ENCODE results near the gene SMIM44. TPM values are rescaled to one million over a fixed set of nuclear protein-coding genes. Genes with fewer than 3 reads are reported as not detected.
A peak's percentile ranks its signal among the peaks of the same experiment; 100 is the strongest.
"Not testable (repeated sequence)": the region's sequence is repeated elsewhere in the genome, so short reads cannot be mapped to it uniquely, and the experiment has no call there.

Gene SMIM44
- total RNA-seq (ENCODE audit: insufficient read depth, low replicate concordance), result not detected

- DNase-seq (ENCODE audit: low spot score), result no peak
Observed at GRCh38 chr19:3483226-3483628, at the start of gene SMIM44. Gene SMIM44, minus strand, starts transcription at chr19:3483441. Its CDS starts 38 bp downstream, at chr19:3483403.

DNA sequence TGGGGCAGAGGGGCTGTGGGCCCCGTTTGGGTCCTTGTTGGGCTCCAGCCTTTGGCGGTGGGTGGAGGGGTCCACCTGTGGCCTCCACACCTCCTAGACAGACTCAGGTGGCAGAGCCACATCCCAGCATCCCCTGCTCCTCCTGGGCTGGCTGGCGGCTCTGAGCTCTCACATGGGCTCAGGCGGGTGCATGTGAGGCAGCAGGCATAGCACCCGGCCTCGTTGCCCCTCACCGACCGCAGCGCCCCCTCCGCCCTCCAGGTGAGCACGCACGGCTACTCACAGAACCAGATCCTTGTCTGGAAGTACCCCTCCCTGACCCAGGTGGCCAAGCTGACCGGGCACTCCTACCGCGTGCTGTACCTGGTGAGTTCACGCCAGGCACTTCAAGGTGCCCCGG lies 49.8 kb upstream of the SMIM44 start:
- DNase-seq (ENCODE audit: low spot score), result no peak

DNA sequence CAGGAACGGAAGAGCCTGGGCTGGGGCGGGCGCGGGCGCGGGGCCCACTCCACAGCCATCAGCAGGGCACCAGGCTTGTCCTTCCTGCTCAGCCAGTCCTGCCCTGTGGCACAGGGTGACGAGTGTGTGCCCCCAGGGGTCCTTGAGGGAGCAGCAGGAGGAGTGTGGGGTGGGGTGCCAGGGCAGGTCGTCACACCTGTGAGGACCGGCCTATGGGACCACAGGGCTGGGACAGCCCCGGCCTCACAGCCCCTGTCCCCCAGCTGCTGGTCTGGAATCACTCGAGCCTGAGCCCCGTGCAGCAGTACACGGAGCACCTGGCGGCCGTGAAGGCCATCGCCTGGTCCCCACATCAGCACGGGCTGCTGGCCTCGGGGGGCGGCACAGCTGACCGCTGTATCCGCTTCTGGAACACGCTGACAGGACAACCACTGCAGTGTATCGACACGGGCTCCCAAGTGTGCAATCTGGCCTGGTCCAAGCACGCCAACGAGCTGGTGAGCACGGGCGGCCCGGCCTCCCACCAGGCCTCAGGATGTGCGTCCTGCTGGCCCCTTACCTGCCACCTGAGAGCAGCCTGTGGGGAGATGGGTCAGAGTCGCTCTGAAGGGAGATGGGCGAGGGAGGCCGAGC lies 49.0 kb upstream of the SMIM44 start:
- no peak for DNase-seq (ENCODE audit: low spot score)

- no peak for DNase-seq (ENCODE audit: low spot score)
Observed at GRCh38 chr19:3531716-3532115, 48.5 kb upstream of the SMIM44 start.

DNA sequence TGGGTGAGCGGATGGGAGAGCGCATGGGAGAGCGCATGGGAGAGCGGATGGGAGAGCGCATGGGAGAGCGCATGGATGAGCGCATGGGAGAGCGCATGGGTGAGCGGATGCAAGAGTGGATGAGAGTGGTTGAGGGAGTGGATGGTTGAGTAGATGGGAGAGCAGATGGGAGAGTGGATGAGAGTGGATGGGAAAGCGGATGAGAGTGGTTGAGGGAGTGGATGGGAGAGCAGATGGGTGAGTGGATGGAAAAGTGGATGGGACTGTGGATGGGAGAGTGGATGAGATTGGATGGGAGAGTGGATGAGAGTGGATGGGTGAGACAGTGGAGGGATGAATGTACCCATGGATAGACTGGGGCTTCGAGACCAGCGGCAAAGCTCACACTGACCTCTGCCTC lies 47.1 kb upstream of the SMIM44 start:
- no peak for DNase-seq (ENCODE audit: low spot score)

GRCh38 chr19:3529299-3529698 lies 46.1 kb upstream of the SMIM44 start:
- DNase-seq (ENCODE audit: low spot score), result not testable (repeated sequence)

- DNase-seq (ENCODE audit: low spot score), result no peak
Observed at GRCh38 chr19:3528539-3529211, 45.4 kb upstream of the SMIM44 start.

DNA sequence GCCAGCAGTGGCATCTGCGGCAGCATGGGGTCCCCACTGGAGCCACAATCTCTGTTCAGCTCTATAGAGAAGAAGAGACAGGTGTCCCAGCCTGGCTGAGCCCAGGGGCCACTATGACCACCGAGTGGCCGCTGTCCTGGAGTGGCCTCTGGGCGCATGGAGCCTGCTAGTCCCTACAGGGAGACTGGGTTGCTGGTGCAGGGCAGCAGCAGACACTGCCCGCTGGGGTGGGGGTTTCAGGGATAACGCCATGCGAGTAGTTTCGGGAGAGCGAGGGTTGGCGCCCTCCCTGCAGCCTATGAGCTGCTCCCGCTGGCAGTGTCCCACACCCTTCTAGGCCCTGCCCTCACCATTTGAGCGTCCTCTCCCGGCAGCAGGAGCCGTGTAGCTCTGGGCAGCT lies 44.8 kb upstream of the SMIM44 start:
- DNase-seq (ENCODE audit: low spot score), result no peak

DNA sequence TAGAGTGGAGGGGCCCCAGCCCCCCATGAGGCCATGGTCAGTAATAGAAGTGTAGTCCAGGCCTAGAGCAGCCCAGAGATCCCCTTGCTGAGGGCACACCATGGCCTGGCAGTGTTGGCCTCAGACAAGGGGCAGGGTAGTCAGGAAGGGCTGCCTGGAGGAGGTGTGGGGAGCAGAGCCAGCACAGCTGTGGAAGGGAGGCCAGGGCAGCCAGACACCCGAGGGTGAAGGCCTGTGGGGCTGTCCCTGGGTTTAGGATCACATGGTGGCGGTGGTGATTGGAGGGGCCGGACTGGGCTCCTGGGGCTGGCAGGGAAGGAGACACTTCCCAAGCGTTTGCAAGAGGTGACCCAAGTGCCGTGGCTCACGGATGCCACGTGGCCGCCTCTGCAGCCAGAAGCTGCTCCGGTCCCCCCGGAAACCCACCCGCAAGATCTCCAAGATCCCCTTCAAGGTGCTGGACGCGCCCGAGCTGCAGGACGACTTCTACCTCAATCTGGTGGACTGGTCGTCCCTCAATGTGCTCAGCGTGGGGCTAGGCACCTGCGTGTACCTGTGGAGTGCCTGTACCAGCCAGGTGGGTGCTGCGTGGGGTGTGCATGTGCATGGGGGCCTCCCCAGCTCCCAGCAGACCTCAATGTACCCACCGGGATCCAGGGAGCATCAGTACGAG lies 44.1 kb upstream of the SMIM44 start:
- no peak for DNase-seq (ENCODE audit: low spot score)

DNA sequence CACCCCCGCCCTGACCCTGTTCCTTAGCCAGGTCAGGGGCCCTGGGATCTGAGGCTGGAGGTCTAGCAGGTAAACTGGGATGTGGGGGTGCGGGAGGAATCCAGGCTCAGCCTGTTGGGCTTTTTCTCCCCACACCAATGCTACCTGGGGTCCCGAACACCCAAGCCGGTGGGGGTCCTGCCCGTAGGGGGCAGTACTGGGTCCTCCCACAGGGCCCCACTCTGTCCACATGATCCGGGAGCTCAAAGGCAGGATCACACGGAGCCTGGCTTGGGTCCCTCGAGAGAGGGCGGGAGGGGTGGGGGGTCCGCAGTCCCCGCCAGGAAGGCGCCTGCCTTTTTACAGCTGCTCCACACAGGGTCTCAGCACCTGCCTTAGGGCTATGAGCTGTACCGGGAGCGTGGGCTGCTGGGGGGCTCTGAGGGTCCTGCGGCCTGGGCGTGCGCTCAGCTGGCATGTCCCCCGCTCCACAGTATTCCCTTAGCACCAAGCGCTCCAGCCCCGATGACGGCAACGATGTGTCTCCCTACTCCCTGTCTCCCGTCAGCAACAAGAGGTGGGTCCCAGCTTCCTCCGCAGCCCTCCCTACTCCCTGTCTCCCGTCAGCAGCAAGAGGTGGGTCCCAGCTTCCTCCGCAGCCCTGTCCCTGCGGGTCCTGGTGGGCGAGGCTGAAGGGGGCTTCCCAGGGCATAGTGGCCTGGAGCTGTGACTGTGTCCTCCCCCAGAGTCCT lies 43.4 kb upstream of the SMIM44 start:
- no peak for DNase-seq (ENCODE audit: low spot score)

- no peak for DNase-seq (ENCODE audit: low spot score)
Observed at GRCh38 chr19:3524904-3525451, 41.7 kb upstream of the SMIM44 start.

DNA sequence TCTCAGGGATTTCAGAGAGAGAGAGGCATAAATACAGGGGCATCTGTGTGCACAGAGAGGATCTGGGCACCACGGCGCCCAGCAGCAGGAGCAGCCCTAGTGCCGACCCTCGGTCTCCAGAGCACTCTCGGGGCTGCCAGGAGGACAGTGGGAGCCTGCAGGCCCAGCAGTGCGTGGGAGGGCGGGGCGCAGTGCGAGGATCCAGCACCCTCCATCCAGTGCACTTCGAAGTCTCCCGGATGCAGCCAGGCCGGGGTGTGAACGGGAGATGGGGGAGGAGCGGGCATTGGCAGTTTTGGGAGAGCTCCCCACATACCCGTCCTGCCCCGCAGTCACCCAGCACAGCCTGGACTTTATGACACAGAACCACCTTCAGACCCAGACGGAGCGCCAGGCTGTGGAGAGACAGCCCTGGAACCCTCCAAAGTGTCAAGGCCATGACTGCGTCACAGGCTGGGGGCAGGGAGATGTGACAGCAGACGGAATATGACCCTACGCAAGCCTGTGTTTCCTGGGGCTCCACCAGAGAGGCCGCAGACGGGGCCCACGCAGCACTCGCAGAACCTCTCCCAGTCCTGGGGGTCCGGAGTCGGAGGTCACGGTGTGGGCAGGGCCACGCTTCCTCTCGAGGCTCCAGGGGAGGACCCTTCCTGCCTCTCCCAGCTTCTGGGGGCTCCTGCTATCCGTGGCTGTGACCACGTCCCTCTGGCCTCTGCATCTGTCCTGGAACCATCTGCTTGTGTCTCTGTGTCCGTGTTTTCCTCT lies 41.0 kb upstream of the SMIM44 start:
- DNase-seq (ENCODE audit: low spot score), result no peak

DNA sequence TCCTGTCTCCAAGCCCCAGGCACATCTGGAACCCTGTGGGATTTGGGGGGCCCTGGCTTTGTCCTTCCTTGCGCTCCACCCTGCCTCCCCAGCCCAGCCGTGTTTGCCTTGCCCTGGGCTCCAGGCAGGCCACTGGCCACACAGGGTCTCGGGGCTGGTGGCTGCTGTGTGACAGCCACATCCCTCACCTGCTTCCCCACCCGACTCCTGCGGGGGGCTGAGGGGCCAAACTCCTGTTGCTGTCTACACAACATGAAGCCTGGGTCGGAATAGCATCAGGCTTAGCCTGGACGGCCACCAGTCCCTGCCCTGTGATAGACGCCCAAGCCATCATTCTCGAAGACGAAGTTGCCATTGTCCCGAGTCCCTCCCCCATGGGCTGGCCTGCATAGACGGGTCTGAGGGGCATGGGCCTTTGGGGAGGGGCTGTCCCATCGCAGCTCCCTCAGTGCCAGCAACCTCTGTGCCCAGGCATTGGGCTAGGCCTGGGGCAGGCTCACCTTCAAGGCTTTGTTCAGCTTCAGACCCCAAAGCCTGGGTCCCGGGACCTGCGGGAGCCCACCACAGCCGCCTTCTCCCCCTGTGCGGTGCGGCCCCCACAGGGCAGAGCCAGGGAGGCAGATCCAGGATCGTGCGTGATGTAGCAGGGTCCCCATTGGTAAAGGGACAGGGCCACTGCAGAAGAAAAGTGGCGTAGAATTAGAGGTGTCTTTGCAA lies 40.3 kb upstream of the SMIM44 start:
- no peak for DNase-seq (ENCODE audit: low spot score)

GRCh38 chr19:3522421-3523360 lies 39.5 kb upstream of the SMIM44 start:
- no peak for DNase-seq (ENCODE audit: low spot score)

DNA sequence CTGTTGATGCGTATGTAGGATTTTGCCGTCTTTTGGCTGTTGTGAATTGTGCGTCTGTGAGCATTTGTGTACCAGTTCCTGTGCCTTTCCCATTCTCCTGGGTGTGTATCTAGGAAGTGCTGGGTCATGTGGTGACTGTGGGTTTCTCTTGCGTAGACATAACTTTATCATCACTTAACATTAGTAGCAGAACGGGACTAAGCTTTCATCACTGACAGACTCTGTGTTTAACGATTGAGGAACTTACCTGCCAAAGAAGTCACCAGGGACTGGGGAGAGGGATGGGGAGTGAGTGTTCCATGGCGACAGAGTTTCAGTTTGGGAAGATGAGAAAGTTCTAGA lies 37.8 kb upstream of the SMIM44 start:
- DNase-seq (ENCODE audit: low spot score), result no peak

DNA sequence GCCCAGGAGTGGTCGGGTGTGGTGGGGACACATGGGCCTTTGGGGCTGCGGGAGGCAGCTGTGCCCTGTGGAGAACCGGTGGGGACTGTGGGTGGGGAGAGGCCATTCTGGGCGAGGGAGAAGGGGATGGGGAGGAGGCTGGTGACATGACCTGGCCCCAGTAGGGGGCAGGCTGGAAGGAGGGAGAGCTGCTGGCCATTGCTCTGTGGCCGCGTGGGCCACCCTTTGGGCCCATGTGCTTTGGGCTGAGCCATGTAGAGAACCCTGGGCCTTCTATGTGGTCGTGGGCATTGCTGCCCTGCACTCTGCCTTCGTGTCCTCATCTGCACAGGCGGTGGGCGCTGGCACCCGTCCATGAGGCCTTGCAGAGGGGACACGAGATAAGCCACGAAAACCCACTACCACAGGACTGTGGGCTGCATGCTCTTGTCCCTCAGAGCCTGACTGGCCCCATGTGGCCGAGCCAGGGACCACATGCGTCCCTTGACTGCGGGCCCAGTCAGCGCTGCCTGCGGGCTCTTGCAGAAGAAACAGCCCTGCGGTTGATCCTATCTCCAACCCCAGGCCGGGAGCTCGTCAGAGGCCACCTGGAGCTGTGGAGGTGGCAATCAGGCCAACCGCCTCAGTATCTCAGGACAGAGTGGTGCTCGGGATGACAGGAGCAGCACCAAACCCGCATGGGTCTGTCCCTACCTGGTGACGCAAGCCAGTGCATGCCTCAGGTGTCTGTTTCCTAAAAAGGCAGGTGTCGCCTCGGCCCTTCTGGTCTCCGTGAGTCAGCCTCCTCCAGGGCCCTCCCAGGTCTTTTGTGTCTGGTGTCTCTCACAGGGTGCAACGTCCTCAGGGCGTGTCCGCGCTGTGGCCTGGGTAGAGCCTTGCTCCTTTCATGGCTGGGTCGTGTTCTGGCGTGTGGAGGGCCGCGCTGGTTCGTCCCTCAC lies 37.2 kb upstream of the SMIM44 start:
- peak; percentile 35 for DNase-seq (ENCODE audit: low spot score)

DNA sequence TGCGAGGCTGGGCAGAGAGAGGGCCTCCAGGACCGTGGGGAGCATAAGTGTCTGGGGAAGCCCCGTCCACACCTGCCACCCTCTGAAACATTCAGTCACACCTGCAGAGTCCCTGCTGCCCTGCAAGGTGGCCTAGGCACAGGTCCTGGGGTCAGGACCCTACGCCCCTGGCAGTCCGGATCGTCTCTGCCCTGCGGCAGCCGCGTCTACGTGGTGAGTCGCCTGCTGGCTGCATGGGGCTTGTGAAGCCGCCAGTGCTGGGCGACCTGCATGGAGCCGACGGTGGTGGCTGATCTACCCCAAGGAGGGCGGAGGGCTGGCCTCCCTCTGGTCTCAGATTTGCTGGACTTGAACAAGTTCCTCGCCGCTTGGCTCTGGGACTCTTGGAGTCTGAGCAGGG lies 35.9 kb upstream of the SMIM44 start:
- DNase-seq (ENCODE audit: low spot score), result no peak

DNA sequence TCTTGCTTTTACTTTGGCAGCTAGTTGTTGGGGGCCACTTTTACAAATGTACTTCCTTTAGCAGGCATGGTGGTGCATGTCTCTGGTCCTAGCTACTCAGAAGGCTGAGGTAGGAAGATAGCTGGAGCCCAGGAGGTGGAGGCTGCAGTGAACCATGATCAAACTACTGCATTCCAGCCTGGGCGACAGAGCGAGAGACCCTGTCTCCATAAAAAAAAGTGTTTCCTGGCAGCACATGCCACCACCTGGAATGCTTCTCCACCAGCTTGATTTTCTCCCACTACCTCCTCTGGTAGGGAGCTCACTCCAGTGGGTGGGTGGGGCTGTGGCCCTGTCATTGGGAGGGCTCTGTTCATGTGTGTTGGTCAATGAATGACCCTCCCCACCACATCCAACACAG lies 35.4 kb upstream of the SMIM44 start:
- no peak for DNase-seq (ENCODE audit: low spot score)
